ENCODE results near the gene HRH1. TPM values are rescaled to one million over a fixed set of nuclear protein-coding genes. Genes with fewer than 3 reads are reported as not detected.
"Not testable (repeated sequence)": the region's sequence is repeated elsewhere in the genome, so short reads cannot be mapped to it uniquely, and the experiment has no call there.

Gene HRH1
- total and polyA plus RNA-seq, 7 experiments from 2014 or later: 0.17 to 1.1 TPM; not detected in 5

GRCh38 chr3:11250902-11251806, 96.9 kb downstream of the HRH1 start:
- Mint-ChIP-seq H3K4me3 (peak overlapping the region in 7 of 10 donors; percentile 16 to 59 (median 34)), H3K27ac (peak overlapping the region; percentile 20 to 84 (median 63)), H3K9me3 (peaks cover 0 to 11% (median 0%) of the 10 kb centered on the region in 11 donors), H3K36me3 (peaks cover 0 to 4% (median 0%) of the 10 kb centered on the region in 5 donors), H3K27me3 (peaks cover 0 to 4% (median 3%) of the 10 kb centered on the region in 5 donors), H3K4me1 (peaks cover 0 to 20% (median 15%) of the 10 kb centered on the region in 7 donors)
- no peaks in the 10 kb centered on the region for H3K36me3 ChIP-seq (ENCODE audit: control insufficient read depth in 2 of 3, insufficient read depth in 3 of 3, low read length in 3 of 3)
- no peak overlapping the region for H3K27ac ChIP-seq (ENCODE audit: low read depth, low read length)
- H3K9me3 ChIP-seq (ENCODE audit: control insufficient read depth in 2 of 3, low read length in 3 of 3): no peaks in the 10 kb centered on the region
- intact Hi-C loops (cut with micrococcal nuclease): loop anchor here (1.0 to 2.0 kb wide), 2 partner anchors 13 to 22 kb away; partner anchors contain the start of gene ATG7 (in 1 of the 2)
- ChIA-PET CTCF (no interaction called here), POLR2A (no interaction called here)
- no peaks in the 10 kb centered on the region for H3K27me3 ChIP-seq (ENCODE audit: control insufficient read depth in 2 of 2, insufficient read depth in 2 of 2, low read length in 2 of 2)
- ATAC-seq (peak; percentile 22), DNase-seq (peak in 4 of 9 donors; percentile 3 to 24 (median 16))
- peaks cover 0 to 12% of the 10 kb centered on the region in 2 donors for H3K4me1 ChIP-seq (ENCODE audit: control insufficient read depth in 2 of 2, insufficient read depth in 2 of 2, low read length in 2 of 2)
- H3K4me3 ChIP-seq (ENCODE audit: low read length): no peak overlapping the region

GRCh38 chr3:11251807-11252176, 97.5 kb downstream of the HRH1 start:
- Histone ChIP-seq H3K4me3 (ENCODE audit: low read length) (no peak overlapping the region), H3K4me1 (ENCODE audit: control insufficient read depth in 2 of 2, insufficient read depth in 2 of 2, low read length in 2 of 2) (peaks cover 0 to 12% of the 10 kb centered on the region in 2 donors), H3K27ac (ENCODE audit: low read depth, low read length) (no peak overlapping the region), H3K27me3 (ENCODE audit: control insufficient read depth in 2 of 2, insufficient read depth in 2 of 2, low read length in 2 of 2) (no peaks in the 10 kb centered on the region), H3K9me3 (ENCODE audit: control insufficient read depth in 2 of 3, low read length in 3 of 3) (no peaks in the 10 kb centered on the region), H3K36me3 (ENCODE audit: control insufficient read depth in 2 of 3, insufficient read depth in 3 of 3, low read length in 3 of 3) (no peaks in the 10 kb centered on the region)
- intact Hi-C loops (cut with micrococcal nuclease): loop anchor here (1.0 to 2.0 kb wide), 2 partner anchors 13 to 21 kb away; partner anchors contain the start of gene ATG7 (in 1 of the 2)
- peaks cover 0 to 4% (median 0%) of the 10 kb centered on the region in 5 donors for H3K36me3 Mint-ChIP-seq
- DNase-seq (no peak), ATAC-seq (no peak)
- POLR2A ChIA-PET: interaction anchor here (0.6 kb wide), 1 partner anchor 16 kb away, joined by 3 read pairs; no protein-coding TSS in a partner anchor
- H3K27ac Mint-ChIP-seq: peak overlapping the region in 8 of 9 donors; percentile 20 to 84 (median 65)
- H3K27me3 Mint-ChIP-seq: peaks cover 0 to 4% (median 3%) of the 10 kb centered on the region in 5 donors
- H3K4me3 Mint-ChIP-seq: peak overlapping the region in 4 of 10 donors; percentile 30 to 45 (median 36)
- H3K9me3 Mint-ChIP-seq: peaks cover 0 to 11% (median 0%) of the 10 kb centered on the region in 11 donors
- H3K4me1 Mint-ChIP-seq: peaks cover 0 to 20% (median 15%) of the 10 kb centered on the region in 7 donors
- CTCF ChIA-PET: no interaction called here

- intact Hi-C loops (cut with micrococcal nuclease): no loop called here
- Mint-ChIP-seq H3K4me3 (no peak overlapping the region), H3K27ac (no peak overlapping the region), H3K27me3 (peaks cover 0 to 4% (median 3%) of the 10 kb centered on the region in 5 donors), H3K4me1 (peaks cover 0 to 20% (median 15%) of the 10 kb centered on the region in 7 donors), H3K9me3 (peaks cover 0 to 11% (median 0%) of the 10 kb centered on the region in 11 donors), H3K36me3 (peaks cover 0 to 4% (median 0%) of the 10 kb centered on the region in 5 donors)
- CTCF ChIA-PET: no interaction called here
- Histone ChIP-seq H3K4me3 (ENCODE audit: low read length) (no peak overlapping the region), H3K27me3 (ENCODE audit: control insufficient read depth in 2 of 2, insufficient read depth in 2 of 2, low read length in 2 of 2) (no peaks in the 10 kb centered on the region), H3K27ac (ENCODE audit: low read depth, low read length) (no peak overlapping the region), H3K36me3 (ENCODE audit: control insufficient read depth in 2 of 3, insufficient read depth in 3 of 3, low read length in 3 of 3) (no peaks in the 10 kb centered on the region), H3K4me1 (ENCODE audit: control insufficient read depth in 2 of 2, insufficient read depth in 2 of 2, low read length in 2 of 2) (peaks cover 0 to 12% of the 10 kb centered on the region in 2 donors), H3K9me3 (ENCODE audit: control insufficient read depth in 2 of 3, low read length in 3 of 3) (no peaks in the 10 kb centered on the region)
- POLR2A ChIA-PET: no interaction called here
- no peak for ATAC-seq
- DNase-seq: no peak
Measured at GRCh38 chr3:11254876-11255275, 100.6 kb downstream of the HRH1 start.

- DNase-seq; H3K27me3 ChIP-seq (ENCODE audit: control insufficient read depth in 2 of 2, insufficient read depth in 2 of 2, low read length in 2 of 2); POLR2A ChIA-PET; H3K27ac ChIP-seq (ENCODE audit: low read depth, low read length); H3K9me3 ChIP-seq (ENCODE audit: control insufficient read depth in 2 of 3, low read length in 3 of 3); H3K36me3 ChIP-seq (ENCODE audit: control insufficient read depth in 2 of 3, insufficient read depth in 3 of 3, low read length in 3 of 3); H3K4me3 Mint-ChIP-seq; ATAC-seq; H3K27me3 Mint-ChIP-seq; CTCF ChIA-PET; H3K27ac Mint-ChIP-seq; H3K36me3 Mint-ChIP-seq; H3K4me3 ChIP-seq (ENCODE audit: low read length); intact Hi-C loops (cut with micrococcal nuclease): not testable (repeated sequence)
- peaks cover 0 to 17% (median 13%) of the 10 kb centered on the region in 7 donors for H3K4me1 Mint-ChIP-seq
- peaks cover 0 to 11% (median 0%) of the 10 kb centered on the region in 11 donors for H3K9me3 Mint-ChIP-seq
- peaks cover 0 to 12% of the 10 kb centered on the region in 2 donors for H3K4me1 ChIP-seq (ENCODE audit: control insufficient read depth in 2 of 2, insufficient read depth in 2 of 2, low read length in 2 of 2)
Measured at GRCh38 chr3:11255537-11255936, 101.2 kb downstream of the HRH1 start.

GRCh38 chr3:11258958-11259357, 104.7 kb downstream of the HRH1 start:
- no peak overlapping the region for H3K27ac ChIP-seq (ENCODE audit: low read depth, low read length)
- H3K4me3 ChIP-seq (ENCODE audit: low read length): no peak overlapping the region
- no peaks in the 10 kb centered on the region for H3K4me1 Mint-ChIP-seq
- POLR2A ChIA-PET: no interaction called here
- peaks cover 0 to 11% (median 0%) of the 10 kb centered on the region in 11 donors for H3K9me3 Mint-ChIP-seq
- no peak overlapping the region for H3K4me3 Mint-ChIP-seq
- intact Hi-C loops (cut with micrococcal nuclease): no loop called here
- no peaks in the 10 kb centered on the region for H3K36me3 ChIP-seq (ENCODE audit: control insufficient read depth in 2 of 3, insufficient read depth in 3 of 3, low read length in 3 of 3)
- H3K27me3 Mint-ChIP-seq: peaks cover 2 to 4% (median 4%) of the 10 kb centered on the region in 5 donors
- no peaks in the 10 kb centered on the region for H3K9me3 ChIP-seq (ENCODE audit: control insufficient read depth in 2 of 3, low read length in 3 of 3)
- ATAC-seq (no peak), DNase-seq (no peak)
- H3K36me3 Mint-ChIP-seq: no peaks in the 10 kb centered on the region
- no peak overlapping the region for H3K27ac Mint-ChIP-seq
- CTCF ChIA-PET: no interaction called here
- no peaks in the 10 kb centered on the region for H3K27me3 ChIP-seq (ENCODE audit: control insufficient read depth in 2 of 2, insufficient read depth in 2 of 2, low read length in 2 of 2)
- H3K4me1 ChIP-seq (ENCODE audit: control insufficient read depth in 2 of 2, insufficient read depth in 2 of 2, low read length in 2 of 2): no peaks in the 10 kb centered on the region

GRCh38 chr3:11260460-11260859, 106.2 kb downstream of the HRH1 start:
- DNase-seq: no peak
- Histone ChIP-seq H3K4me1 (ENCODE audit: control insufficient read depth in 2 of 2, insufficient read depth in 2 of 2, low read length in 2 of 2) (no peaks in the 10 kb centered on the region), H3K27me3 (ENCODE audit: control insufficient read depth in 2 of 2, insufficient read depth in 2 of 2, low read length in 2 of 2) (no peaks in the 10 kb centered on the region), H3K9me3 (ENCODE audit: control insufficient read depth in 2 of 3, low read length in 3 of 3) (no peaks in the 10 kb centered on the region), H3K36me3 (ENCODE audit: control insufficient read depth in 2 of 3, insufficient read depth in 3 of 3, low read length in 3 of 3) (no peaks in the 10 kb centered on the region), H3K27ac (ENCODE audit: low read depth, low read length) (no peak overlapping the region), H3K4me3 (ENCODE audit: low read length) (no peak overlapping the region)
- no peaks in the 10 kb centered on the region for H3K9me3 Mint-ChIP-seq
- ChIA-PET CTCF (no interaction called here), POLR2A (no interaction called here)
- H3K36me3 Mint-ChIP-seq: no peaks in the 10 kb centered on the region
- no peak overlapping the region for H3K27ac Mint-ChIP-seq
- no peak overlapping the region for H3K4me3 Mint-ChIP-seq
- H3K27me3 Mint-ChIP-seq: peaks cover 0 to 14% (median 0%) of the 10 kb centered on the region in 5 donors
- intact Hi-C loops (cut with micrococcal nuclease): no loop called here
- H3K4me1 Mint-ChIP-seq: no peaks in the 10 kb centered on the region
- ATAC-seq: no peak
